ENCODE measurements around the gene VWA5A. TPM values are rescaled to one million over a fixed set of nuclear protein-coding genes. Genes with fewer than 3 reads are reported as not detected.
A peak's percentile ranks its signal among the peaks of the same experiment; 100 is the strongest.

The VWA5A gene
- total and polyA plus RNA-seq, 9 of the 15 experiments (the other 6 are each of a cell fraction or from before 2014, with no cell fraction given), result 4.6 to 19.7 (median 6.9) TPM

DNA sequence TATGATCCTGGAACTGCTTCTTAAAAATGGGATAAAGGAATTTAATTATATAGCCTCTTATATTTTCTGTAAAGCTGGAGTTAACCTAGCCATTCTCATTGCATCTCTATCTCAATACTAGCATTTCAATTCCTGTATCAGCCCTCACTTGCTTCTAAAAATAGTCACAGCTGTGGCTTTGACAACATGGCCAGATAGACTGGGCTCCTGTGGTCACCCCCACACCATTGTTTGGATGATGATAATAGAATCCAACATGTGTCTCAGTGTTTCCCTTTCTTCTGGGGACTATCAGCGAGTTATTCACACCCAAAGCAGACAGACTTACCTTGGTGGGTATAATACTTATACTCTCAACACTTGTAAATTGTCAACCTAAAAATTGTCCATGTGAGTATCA is 6.9 kb downstream of the VWA5A start (continued):
- TF ChIP-seq, protein P1, sequence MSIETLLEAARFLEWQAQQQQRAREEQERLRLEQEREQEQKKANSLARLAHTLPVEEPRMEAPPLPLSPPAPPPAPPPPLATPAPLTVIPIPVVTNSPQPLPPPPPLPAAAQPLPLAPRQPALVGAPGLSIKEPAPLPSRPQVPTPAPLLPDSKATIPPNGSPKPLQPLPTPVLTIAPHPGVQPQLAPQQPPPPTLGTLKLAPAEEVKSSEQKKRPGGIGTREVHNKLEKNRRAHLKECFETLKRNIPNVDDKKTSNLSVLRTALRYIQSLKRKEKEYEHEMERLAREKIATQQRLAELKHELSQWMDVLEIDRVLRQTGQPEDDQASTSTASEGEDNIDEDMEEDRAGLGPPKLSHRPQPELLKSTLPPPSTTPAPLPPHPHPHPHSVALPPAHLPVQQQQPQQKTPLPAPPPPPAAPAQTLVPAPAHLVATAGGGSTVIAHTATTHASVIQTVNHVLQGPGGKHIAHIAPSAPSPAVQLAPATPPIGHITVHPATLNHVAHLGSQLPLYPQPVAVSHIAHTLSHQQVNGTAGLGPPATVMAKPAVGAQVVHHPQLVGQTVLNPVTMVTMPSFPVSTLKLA (conservative IDR thresholded peaks at IDR 0.05), result peak; percentile 29 to 53; a peak in 1 of 4 replicates
- TF ChIP-seq NR3C1 (CRISPR knock-in tag; IDR thresholded peaks at IDR 0.05), result no peak
- TF ChIP-seq TBL1XR1 (IDR thresholded peaks at IDR 0.05; ENCODE audit: low read length in 2 of 2), result peak in 1 of 2 experiments; percentile 64; a peak in 1 of 4 replicates
- TF ChIP-seq, protein P2, sequence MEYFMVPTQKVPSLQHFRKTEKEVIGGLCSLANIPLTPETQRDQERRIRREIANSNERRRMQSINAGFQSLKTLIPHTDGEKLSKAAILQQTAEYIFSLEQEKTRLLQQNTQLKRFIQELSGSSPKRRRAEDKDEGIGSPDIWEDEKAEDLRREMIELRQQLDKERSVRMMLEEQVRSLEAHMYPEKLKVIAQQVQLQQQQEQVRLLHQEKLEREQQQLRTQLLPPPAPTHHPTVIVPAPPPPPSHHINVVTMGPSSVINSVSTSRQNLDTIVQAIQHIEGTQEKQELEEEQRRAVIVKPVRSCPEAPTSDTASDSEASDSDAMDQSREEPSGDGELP (CRISPR knock-in tag; IDR thresholded peaks at IDR 0.05; ENCODE audit: borderline replicate concordance), result 0 out of 2 replicates have a peak, but pooled peaks have one; percentile 27
- TF ChIP-seq, protein P3, sequence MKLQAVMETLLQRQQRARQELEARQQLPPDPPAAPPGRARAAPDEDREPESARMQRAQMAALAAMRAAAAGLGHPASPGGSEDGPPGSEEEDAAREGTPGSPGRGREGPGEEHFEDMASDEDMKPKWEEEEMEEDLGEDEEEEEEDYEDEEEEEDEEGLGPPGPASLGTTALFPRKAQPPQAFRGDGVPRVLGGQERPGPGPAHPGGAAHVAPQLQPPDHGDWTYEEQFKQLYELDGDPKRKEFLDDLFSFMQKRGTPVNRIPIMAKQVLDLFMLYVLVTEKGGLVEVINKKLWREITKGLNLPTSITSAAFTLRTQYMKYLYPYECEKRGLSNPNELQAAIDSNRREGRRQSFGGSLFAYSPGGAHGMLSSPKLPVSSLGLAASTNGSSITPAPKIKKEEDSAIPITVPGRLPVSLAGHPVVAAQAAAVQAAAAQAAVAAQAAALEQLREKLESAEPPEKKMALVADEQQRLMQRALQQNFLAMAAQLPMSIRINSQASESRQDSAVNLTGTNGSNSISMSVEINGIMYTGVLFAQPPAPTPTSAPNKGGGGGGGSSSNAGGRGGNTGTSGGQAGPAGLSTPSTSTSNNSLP (IDR thresholded peaks at IDR 0.05; ENCODE audit: borderline replicate concordance, low read depth, low read length), result no peak
- TF ChIP-seq ZEB2 (IDR thresholded peaks at IDR 0.05), result no peak
- no peak for TF ChIP-seq NEUROD1 (IDR thresholded peaks at IDR 0.05; ENCODE audit: borderline replicate concordance, low read depth, low read length, partially characterized antibody)
- no peak for TF ChIP-seq PREB (CRISPR knock-in tag; IDR thresholded peaks at IDR 0.05)
- no peak for TF ChIP-seq SMC3 (conservative IDR thresholded peaks at IDR 0.05; ENCODE audit: insufficient read depth, low read depth, low read length)
- no peak for TF ChIP-seq ZNF431 (CRISPR knock-in tag; IDR thresholded peaks at IDR 0.05)
- no peak for TF ChIP-seq ZNF384 (IDR thresholded peaks at IDR 0.05; ENCODE audit: low read depth, low read length)
- no peak for TF ChIP-seq SRSF9 (IDR thresholded peaks at IDR 0.05; ENCODE audit: borderline replicate concordance, low read depth, low read length)
- TF ChIP-seq NUFIP1 (IDR thresholded peaks at IDR 0.05; ENCODE audit: partially characterized antibody), result no peak
- TF ChIP-seq ZNF778 (CRISPR knock-in tag; IDR thresholded peaks at IDR 0.05), result no peak
- no peak for TF ChIP-seq NR1H2 (CRISPR knock-in tag; IDR thresholded peaks at IDR 0.05)
- peak; percentile 67 for TF ChIP-seq HMBOX1 (IDR thresholded peaks at IDR 0.05)
- TF ChIP-seq IFI16 (CRISPR knock-in tag; IDR thresholded peaks at IDR 0.05), result no peak
- peak; percentile 74 for TF ChIP-seq NCOR1 (IDR thresholded peaks at IDR 0.05)
- peak; percentile 98 for TF ChIP-seq SOX6 (IDR thresholded peaks at IDR 0.05)
- no peak for TF ChIP-seq PCBP2 (IDR thresholded peaks at IDR 0.05; ENCODE audit: low read depth, low read length, poor library complexity, severe bottlenecking)
- TF ChIP-seq, protein P4, sequence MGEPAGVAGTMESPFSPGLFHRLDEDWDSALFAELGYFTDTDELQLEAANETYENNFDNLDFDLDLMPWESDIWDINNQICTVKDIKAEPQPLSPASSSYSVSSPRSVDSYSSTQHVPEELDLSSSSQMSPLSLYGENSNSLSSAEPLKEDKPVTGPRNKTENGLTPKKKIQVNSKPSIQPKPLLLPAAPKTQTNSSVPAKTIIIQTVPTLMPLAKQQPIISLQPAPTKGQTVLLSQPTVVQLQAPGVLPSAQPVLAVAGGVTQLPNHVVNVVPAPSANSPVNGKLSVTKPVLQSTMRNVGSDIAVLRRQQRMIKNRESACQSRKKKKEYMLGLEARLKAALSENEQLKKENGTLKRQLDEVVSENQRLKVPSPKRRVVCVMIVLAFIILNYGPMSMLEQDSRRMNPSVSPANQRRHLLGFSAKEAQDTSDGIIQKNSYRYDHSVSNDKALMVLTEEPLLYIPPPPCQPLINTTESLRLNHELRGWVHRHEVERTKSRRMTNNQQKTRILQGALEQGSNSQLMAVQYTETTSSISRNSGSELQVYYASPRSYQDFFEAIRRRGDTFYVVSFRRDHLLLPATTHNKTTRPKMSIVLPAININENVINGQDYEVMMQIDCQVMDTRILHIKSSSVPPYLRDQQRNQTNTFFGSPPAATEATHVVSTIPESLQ (CRISPR knock-in tag; IDR thresholded peaks at IDR 0.05), result no peak

All from K562 (cell line).